KOPT-K1 (cell line): Measurements from ENCODE around the gene NAGLU.
"Not testable (repeated sequence)": the region's sequence is repeated elsewhere in the genome, so short reads cannot be mapped to it uniquely, and the experiment has no call there.

Experiments
- H3K27ac ChIP-seq: fragments of 200-600 bp; sonication (generic); 2 replicates; pipeline ENCODE4 v1.5.1; 2016; ENCODE audit warnings: antibody characterized with exemption, mild to moderate bottlenecking, low read depth, low read length; ENCODE audit not compliant: poor library complexity, severe bottlenecking
- H3K36me3 ChIP-seq: fragments of 200-600 bp; sonication (generic); 2 replicates; pipeline ENCODE4 v1.5.1; 2017; ENCODE audit warnings: antibody characterized with exemption, mild to moderate bottlenecking, low read length, moderate library complexity; ENCODE audit not compliant: insufficient read depth
- H3K9me3 ChIP-seq: fragments of 200-600 bp; sonication (generic); 2 replicates; pipeline ENCODE4 v1.5.1; 2017; ENCODE audit warnings: antibody characterized with exemption, low read length, mild to moderate bottlenecking; ENCODE audit not compliant: insufficient read depth, poor library complexity, severe bottlenecking

NAGLU gene

DNA sequence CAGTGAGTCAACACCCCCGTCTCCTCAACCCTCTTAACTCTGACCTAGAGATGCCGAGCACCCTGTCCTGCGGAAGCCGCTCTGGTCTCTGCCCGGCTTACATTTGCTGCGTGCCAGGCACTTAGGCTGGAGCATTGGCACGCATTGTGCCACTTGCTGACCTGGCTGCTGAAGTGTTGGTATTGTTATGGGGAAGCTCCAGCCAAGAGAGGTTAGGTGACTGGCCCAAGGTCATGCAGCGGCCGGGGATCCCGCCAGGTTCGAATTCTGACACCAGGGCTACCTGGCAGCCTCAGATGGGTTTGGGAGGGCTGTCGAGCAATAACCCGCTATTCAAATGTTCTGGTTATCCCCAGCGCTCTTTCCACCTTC lies 11.6 kb downstream of the NAGLU start:
- H3K27ac ChIP-seq = no peak overlapping the region
- H3K9me3 ChIP-seq = no peaks in the 10 kb centered on the region

DNA sequence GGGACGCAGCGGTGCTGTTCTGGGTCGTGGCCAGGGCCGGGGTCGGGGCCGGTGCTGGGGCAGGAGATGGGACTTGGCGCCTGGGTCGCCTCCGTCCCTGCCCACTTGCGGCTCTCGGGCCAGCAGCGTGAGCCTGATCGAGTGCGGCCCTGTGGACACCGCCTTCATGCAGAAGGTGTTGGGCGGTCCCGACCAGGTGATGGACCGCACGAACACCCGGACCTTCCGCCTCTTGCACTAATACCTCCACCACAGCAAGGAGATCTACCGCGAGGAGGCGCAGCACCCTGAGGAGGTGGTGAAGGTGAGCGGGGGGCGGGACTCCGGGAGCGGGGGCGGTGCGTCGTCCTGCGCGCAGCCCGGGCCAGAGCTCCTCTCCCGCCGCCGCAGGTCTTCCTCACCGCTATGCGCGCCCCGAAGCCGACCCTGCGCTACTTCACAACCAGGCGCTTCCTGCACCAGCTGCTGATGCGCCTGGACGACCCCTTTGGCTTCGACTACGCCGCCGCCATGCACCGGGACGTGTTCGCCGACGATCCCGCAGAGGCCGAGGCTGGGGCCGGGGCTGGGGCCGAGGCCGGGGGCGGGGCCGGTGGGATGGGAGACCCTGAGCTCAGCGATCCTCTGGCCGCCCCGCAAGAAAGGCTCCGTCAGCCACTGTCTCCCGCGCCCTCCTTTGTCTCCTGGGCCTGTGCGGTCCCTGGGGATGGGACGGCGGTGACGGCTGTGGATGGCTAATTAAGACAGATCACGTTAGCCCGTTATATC lies 12.2 kb downstream of the NAGLU start:
- Histone ChIP-seq H3K27ac (no peak overlapping the region), H3K9me3 (no peaks in the 10 kb centered on the region), H3K36me3 (no peaks in the 10 kb centered on the region; the same call in 1 of the 2 replicates)

More for the DNA sequence above, 11.6 kb downstream of the NAGLU start:
- peaks cover 4% of the 10 kb centered on the region; the same call in 1 of the 2 replicates for H3K36me3 ChIP-seq

DNA sequence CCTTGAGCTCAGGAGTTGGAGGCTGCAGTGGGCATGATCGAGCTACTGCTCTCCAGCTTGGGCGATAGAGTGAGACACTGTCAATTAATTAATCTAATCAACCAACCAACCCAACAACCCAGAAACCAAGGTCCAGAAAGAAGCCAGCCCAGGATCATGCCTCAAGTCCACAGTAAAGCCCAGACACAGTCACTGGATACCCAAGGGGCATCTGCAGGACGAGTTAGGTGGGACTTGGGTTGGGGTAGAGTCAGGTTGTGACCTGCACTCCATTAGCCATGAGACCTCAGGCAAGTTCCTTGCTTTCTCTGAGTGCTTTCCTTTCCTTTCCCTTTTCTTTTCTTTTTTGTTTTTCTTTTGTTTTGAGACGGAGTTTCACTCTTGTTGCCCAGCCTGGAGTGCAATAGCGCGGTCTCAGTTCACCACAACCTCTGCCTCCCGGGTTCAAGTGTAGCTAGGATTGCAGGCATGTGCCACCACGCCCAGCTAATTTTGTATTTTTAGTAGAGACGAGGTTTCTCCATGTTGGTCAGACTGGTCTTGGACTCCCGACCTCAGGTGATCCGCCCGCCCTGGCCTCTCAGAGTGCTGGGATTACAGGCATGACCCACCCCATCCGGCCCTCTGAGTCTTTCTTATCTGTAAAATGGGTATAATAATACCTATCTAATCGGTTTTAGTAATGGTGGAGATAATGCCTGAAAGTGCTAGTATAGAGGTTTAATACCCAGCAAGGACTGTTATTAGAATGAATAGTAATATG lies 13.1 kb downstream of the NAGLU start:
- H3K9me3 ChIP-seq = no peaks in the 10 kb centered on the region
- H3K36me3 ChIP-seq = no peaks in the 10 kb centered on the region; the same call in 1 of the 2 replicates
- no peak overlapping the region for H3K27ac ChIP-seq

DNA sequence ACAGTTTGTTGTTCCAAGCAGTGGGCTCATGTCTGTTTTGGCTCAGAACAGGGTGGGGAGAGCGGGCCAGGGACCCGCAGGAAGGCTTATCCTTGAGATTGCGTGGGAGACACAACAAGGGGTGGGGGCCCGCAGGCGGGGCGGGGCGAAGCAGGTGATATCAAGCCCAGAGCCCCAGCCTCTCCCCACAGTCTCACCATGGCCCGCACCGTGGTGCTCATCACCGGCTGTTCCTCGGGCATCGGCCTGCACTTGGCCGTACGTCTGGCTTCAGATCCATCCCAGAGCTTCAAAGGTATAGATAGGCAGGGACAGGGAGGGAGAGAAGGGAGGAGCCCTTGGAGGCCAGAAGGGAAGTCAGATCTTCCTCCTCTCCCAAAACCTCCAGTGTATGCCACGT lies 16.7 kb downstream of the NAGLU start, which contains the start of gene HSD17B1:
Gene HSD17B1, plus strand, starts transcription at position 188 of the 400 bp plus-strand sequence. Its CDS starts 11 bp downstream, at position 199.
- not testable (repeated sequence) for H3K36me3 ChIP-seq, H3K9me3 ChIP-seq, H3K27ac ChIP-seq

DNA sequence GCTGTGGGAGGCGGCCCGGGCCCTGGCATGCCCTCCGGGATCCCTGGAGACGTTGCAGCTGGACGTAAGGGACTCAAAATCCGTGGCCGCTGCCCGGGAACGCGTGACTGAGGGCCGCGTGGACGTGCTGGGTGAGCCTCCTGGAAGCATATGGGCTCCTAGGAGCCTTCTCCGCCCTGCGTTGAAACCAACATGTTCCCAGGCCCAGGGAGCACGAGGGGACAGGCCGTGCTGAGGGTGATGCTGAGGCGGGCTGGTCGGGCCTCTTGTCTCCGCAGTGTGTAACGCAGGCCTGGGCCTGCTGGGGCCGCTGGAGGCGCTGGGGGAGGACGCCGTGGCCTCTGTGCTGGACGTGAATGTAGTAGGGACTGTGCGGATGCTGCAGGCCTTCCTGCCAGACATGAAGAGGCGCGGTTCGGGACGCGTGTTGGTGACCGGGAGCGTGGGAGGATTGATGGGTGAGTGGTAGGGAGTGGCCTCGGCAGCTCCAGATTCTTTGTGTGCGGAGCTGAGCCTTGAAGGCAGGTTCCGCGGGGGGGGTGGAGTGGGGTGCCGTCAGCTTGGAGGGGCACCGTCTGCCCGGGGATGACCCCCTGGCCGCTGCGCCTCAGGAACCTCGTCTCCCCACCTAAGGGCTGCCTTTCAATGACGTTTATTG lies 17.2 kb downstream of the NAGLU start:
- Histone ChIP-seq H3K27ac (no peak overlapping the region), H3K9me3 (no peaks in the 10 kb centered on the region), H3K36me3 (no peaks in the 10 kb centered on the region)

DNA sequence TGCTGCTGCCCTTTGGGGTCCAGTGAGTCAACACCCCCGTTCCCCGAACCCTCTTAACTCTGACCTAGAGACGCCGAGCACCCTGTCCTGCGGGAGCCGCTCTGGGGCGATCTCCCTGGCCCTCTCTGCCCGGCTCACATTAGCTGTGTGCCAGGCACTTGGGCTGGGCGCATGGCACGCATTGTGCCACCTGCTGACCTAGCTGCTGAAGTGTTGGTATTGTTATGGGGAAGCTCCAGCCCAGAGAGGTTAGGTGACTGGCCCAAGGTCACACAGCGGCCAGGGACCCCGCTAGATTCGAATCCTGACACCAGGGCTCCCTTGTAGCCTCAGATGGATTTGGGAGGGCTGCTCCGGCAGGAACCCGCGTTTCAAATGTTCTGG lies 17.8 kb downstream of the NAGLU start:
- no peaks in the 10 kb centered on the region for H3K36me3 ChIP-seq
- H3K9me3 ChIP-seq = no peaks in the 10 kb centered on the region
- H3K27ac ChIP-seq = peak overlapping the region; percentile 67

DNA sequence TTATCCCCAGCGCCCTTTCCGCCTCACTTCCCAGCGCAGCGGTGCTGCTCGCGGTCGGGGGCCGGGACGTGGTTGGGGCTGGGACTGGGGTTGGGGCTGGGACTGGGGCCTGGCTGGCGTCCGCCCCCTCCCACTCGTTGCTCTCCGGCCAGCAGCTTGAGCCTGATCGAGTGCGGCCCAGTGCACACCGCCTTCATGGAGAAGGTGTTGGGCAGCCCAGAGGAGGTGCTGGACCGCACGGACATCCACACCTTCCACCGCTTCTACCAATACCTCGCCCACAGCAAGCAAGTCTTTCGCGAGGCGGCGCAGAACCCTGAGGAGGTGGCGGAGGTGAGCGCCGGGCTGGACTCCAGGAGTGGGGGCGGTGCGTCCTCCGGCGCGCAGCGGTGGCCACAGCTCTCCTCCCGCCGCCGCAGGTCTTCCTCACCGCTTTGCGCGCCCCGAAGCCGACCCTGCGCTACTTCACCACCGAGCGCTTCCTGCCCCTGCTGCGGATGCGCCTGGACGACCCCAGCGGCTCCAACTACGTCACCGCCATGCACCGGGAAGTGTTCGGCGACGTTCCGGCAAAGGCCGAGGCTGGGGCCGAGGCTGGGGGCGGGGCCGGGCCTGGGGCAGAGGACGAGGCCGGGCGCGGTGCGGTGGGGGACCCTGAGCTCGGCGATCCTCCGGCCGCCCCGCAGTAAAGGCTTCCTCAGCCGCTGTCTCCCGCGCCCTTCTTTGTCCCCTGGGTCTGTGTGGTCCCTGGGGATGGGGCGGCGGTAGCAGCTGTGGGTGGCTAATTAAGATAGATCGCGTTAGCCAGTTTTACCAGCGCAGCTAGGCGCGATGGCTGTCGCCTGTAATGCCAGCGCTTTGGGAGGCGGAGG lies 18.4 kb downstream of the NAGLU start:
- Histone ChIP-seq H3K9me3 (no peaks in the 10 kb centered on the region), H3K36me3 (no peaks in the 10 kb centered on the region), H3K27ac (peak overlapping the region; percentile 67)

DNA sequence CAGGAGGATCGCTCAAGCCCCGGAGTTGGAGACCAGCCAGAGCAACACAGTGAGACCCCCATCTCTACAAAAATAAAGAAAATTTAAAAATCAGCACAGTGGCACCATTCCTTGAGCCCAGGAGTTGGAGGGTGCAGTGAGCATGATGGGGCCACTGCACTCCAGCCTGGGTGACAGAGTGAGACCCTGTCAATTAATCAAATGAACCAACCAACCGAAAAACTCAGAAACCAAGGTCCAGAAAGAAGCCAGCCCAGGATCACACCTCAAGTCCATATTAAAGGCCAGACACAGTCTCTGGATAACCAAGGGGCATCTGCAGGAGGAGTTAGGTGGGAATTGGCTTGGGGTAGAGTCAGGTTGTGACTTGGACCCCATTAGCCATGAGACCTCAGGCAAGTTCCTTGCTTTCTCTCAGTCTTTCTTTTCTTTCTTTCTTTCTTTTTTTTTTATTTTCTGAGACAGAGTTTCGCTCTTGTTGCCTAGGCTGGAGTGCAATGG lies 19.1 kb downstream of the NAGLU start:
- Histone ChIP-seq H3K36me3 (no peaks in the 10 kb centered on the region), H3K27ac (peak overlapping the region; percentile 67), H3K9me3 (no peaks in the 10 kb centered on the region)

DNA sequence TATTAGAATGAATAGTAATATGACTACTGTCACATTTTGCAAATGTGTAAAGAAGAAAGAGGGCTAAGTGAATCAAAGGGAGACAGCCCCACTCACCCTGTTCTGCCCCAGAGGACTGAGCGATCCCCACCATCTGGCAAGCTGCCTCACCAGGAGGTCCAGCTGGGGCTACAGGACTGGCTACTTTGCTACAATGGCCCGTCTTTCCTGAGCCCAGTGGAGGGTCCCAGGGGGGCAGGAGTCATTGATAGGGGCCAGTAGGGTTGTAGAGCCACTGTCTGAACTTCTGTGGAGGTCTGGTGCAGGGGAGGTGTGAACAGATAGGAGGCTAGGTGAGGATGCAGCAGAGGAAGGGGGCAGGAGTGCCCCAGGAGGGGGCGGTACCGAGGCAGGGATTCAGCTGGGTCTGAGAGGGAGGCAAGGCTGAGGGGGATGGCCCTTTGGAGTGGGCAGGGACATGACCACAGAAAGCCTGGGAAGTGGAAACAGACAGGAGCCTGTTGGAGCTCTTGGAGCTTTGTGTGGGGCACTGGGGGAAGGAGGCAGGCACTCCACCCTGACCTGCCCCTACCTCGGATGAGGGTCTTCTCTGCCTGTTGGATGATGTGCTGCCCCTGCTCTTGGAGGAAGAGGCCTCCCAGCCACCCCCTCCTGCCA lies 20.0 kb downstream of the NAGLU start:
- not testable (repeated sequence) for H3K9me3 ChIP-seq, H3K27ac ChIP-seq, H3K36me3 ChIP-seq

DNA sequence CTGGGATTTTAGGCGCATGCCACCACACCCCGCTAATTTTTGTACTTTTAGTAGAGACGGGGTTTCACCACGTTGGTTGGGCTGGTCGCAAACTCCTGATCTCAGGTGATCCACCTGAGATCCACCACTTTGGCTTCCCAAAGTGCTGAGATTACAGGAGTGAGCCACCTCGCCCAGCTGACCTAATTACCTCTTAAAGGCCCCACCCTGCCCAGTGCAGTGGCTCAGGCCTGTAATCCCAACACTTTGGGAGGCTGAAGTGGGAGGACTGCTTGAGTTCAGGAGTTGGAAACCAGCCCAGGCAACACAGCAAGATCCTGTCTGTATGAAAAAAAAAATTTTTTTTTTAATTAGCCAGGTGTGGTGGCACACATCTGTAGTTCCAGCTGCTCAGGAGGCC lies 23.0 kb downstream of the NAGLU start:
- Histone ChIP-seq H3K36me3 (peaks cover 9% of the 10 kb centered on the region; the same call in 1 of the 2 replicates), H3K27ac (no peak overlapping the region), H3K9me3 (no peaks in the 10 kb centered on the region)

DNA sequence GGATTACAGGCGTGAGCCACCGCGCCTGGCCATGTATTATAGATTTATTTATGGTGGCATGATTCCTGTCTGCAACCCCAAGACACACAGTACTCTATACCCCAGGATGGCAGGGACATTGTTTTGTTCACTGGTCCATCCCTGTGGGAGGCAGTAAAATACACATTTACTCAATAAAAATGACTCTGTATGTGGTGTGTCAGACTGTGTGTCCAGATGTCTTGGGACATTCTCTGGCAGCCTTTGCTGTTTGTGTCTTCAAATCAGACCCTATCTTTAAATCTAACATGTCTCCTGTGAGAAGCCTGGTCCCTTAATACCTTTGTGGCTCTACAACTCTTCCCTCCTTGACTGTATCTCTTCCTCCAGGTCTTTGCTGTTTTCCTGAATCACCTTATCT lies 24.2 kb downstream of the NAGLU start:
- H3K36me3 ChIP-seq = peaks cover 21% of the 10 kb centered on the region
- no peak overlapping the region for H3K27ac ChIP-seq
- no peaks in the 10 kb centered on the region for H3K9me3 ChIP-seq

DNA sequence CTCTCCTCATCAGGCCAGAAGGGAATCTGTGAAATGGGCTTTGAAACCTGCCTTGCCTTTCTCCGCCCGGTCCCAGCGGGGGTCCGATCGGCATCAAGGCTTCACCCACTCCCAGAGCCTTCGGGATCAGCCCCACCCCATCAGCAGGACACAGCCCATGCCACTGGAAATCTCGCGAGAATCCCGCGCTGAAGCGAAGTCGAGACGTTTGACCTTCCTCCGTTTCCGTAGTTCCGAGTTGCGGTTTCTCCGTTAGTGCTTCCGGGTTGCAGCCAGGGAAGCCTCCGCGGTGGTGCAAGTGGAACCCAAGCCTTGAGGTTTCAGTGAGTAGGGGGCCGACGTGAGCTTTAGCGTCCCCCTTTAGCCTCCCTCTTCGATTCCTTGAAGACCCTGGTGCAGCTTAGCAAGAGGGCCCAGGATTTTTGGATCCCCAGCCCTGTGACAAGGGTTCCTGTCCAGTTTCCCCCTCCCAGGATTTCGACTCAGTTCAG lies 25.9 kb downstream of the NAGLU start, which contains the start of gene COASY:
Gene COASY, plus strand, starts transcription at position 252 of the 491 bp plus-strand sequence. CDS start 475 bp downstream, outside the sequence.
- H3K9me3 ChIP-seq = no peaks in the 10 kb centered on the region
- H3K27ac ChIP-seq = peak within 1 kb of the TSS; percentile 76
- H3K36me3 ChIP-seq = peaks cover 32% of the 10 kb centered on the region

DNA sequence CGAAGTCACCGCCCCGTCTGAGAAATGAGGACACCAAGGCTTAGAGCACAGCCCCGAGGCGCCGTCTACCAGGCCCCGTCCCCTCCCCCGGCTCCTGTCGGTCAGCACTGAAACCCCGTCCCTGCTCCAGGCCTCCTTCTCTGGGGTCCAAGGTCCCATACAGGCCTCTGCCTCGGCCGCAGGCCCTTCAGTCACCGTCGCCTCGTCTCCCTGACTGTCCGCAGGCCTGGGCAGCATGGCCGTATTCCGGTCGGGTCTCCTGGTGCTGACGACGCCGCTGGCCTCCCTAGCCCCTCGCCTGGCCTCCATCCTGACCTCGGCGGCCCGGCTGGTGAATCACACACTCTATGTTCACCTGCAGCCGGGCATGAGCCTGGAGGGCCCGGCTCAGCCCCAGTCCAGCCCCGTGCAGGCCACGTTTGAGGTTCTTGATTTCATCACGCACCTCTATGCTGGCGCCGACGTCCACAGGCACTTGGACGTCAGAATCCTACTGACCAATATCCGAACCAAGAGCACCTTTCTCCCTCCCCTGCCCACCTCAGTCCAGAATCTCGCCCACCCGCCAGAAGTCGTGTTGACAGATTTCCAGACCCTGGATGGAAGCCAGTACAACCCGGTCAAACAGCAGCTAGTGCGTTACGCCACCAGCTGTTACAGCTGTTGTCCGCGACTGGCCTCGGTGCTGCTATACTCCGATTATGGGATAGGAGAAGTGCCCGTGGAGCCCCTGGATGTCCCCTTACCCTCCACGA lies 26.5 kb downstream of the NAGLU start:
- Histone ChIP-seq H3K36me3 (peaks cover 32% of the 10 kb centered on the region), H3K9me3 (no peaks in the 10 kb centered on the region), H3K27ac (peak overlapping the region; percentile 76)
